Measurements from ENCODE around the gene CHP1.
A peak's percentile ranks its signal among the peaks of the same experiment; 100 is the strongest.
"Not testable (repeated sequence)": the region's sequence is repeated elsewhere in the genome, so short reads cannot be mapped to it uniquely, and the experiment has no call there.

Gene CHP1

GRCh38 chr15:41230650-41231421 is at the start of gene CHP1, which contains the start of gene EXD1:
CHP1 (plus strand) TSS chr15:41231268; CDS start chr15:41231383, 115 bp downstream.
EXD1 (minus strand) TSS chr15:41230757; CDS start chr15:41226575, 4,182 bp downstream.
- peak; percentile 97 for DNase-seq (ENCODE audit: low read depth)

GRCh38 chr15:41182266-41182665 is 48.8 kb upstream of the CHP1 start:
- no peak for DNase-seq (ENCODE audit: low read depth)

- peak; percentile 27 for DNase-seq (ENCODE audit: low read depth)
Measured at GRCh38 chr15:41183581-41183980, 47.5 kb upstream of the CHP1 start.

- DNase-seq (ENCODE audit: low read depth), result no peak
Measured at GRCh38 chr15:41194444-41194843, 36.6 kb upstream of the CHP1 start.

- DNase-seq (ENCODE audit: low read depth), result no peak
Measured at GRCh38 chr15:41199470-41199869, 31.6 kb upstream of the CHP1 start.

GRCh38 chr15:41203395-41203794 is 27.7 kb upstream of the CHP1 start:
- no peak for DNase-seq (ENCODE audit: low read depth)

- DNase-seq (ENCODE audit: low read depth), result no peak
Measured at GRCh38 chr15:41205315-41205714, 25.8 kb upstream of the CHP1 start.

- peak; percentile 42 for DNase-seq (ENCODE audit: low read depth)
Measured at GRCh38 chr15:41207687-41208448, 23.2 kb upstream of the CHP1 start.

GRCh38 chr15:41215708-41216107 is 15.4 kb upstream of the CHP1 start:
- peak; percentile 3 for DNase-seq (ENCODE audit: low read depth)

- DNase-seq (ENCODE audit: low read depth), result no peak
Measured at GRCh38 chr15:41218851-41219250, 12.2 kb upstream of the CHP1 start.

- DNase-seq (ENCODE audit: low read depth), result no peak
Measured at GRCh38 chr15:41219381-41219780, 11.7 kb upstream of the CHP1 start.

GRCh38 chr15:41230345-41230649 is 771 bp upstream of the CHP1 start:
- no peak for DNase-seq (ENCODE audit: low read depth)

GRCh38 chr15:41231422-41232226 is 556 bp downstream of the CHP1 start:
- DNase-seq (ENCODE audit: low read depth), result no peak

GRCh38 chr15:41233367-41233771 is 2.3 kb downstream of the CHP1 start:
- peak; percentile 87 for DNase-seq (ENCODE audit: low read depth)

- DNase-seq (ENCODE audit: low read depth), result not testable (repeated sequence)
Measured at GRCh38 chr15:41235228-41235627, 4.2 kb downstream of the CHP1 start.

- DNase-seq (ENCODE audit: low read depth), result no peak
Measured at GRCh38 chr15:41235929-41236328, 4.9 kb downstream of the CHP1 start.

- no peak for DNase-seq (ENCODE audit: low read depth)
Measured at GRCh38 chr15:41238100-41238499, 7.0 kb downstream of the CHP1 start.

- DNase-seq (ENCODE audit: low read depth), result no peak
Measured at GRCh38 chr15:41241221-41241964, 10.3 kb downstream of the CHP1 start.

GRCh38 chr15:41250745-41251144 is 19.7 kb downstream of the CHP1 start:
- not testable (repeated sequence) for DNase-seq (ENCODE audit: low read depth)

- DNase-seq (ENCODE audit: low read depth), result no peak
Measured at GRCh38 chr15:41251411-41251810, 20.3 kb downstream of the CHP1 start.

- no peak for DNase-seq (ENCODE audit: low read depth)
Measured at GRCh38 chr15:41254560-41254959, 23.5 kb downstream of the CHP1 start.

GRCh38 chr15:41256103-41256502 is 25.0 kb downstream of the CHP1 start:
- DNase-seq (ENCODE audit: low read depth), result no peak

All from amniotic epithelial cell (primary cell).